ENCODE results near the gene TMEM19.

Gene TMEM19

GRCh38 chr12:71655495-71655894 is 30.4 kb upstream of the TMEM19 start:
- no peak for FAIRE-seq
- no peak for TF ChIP-seq CTCF (IDR thresholded peaks at IDR 0.05; ENCODE audit: insufficient read depth, missing control alignments)
- no peak for DNase-seq (ENCODE audit: insufficient read length, low spot score)

- FAIRE-seq (peak; percentile 44), DNase-seq (ENCODE audit: insufficient read length, low spot score) (no peak)
- no peak for TF ChIP-seq CTCF (IDR thresholded peaks at IDR 0.05; ENCODE audit: insufficient read depth, missing control alignments)
Measured at GRCh38 chr12:71655907-71656306, 30.0 kb upstream of the TMEM19 start.

GRCh38 chr12:71656740-71657139 is 29.1 kb upstream of the TMEM19 start:
- DNase-seq (ENCODE audit: insufficient read length, low spot score) (no peak), FAIRE-seq (no peak)
- no peak for TF ChIP-seq CTCF (IDR thresholded peaks at IDR 0.05; ENCODE audit: insufficient read depth, missing control alignments)

- FAIRE-seq (no peak), DNase-seq (ENCODE audit: insufficient read length, low spot score) (no peak)
- no peak for TF ChIP-seq CTCF (IDR thresholded peaks at IDR 0.05; ENCODE audit: insufficient read depth, missing control alignments)
Measured at GRCh38 chr12:71661977-71662530, 23.8 kb upstream of the TMEM19 start.

GRCh38 chr12:71662849-71663560 is 22.9 kb upstream of the TMEM19 start:
- no peak for TF ChIP-seq CTCF (IDR thresholded peaks at IDR 0.05; ENCODE audit: insufficient read depth, missing control alignments)
- DNase-seq (ENCODE audit: insufficient read length, low spot score) (no peak), FAIRE-seq (no peak)

GRCh38 chr12:71663561-71664410 is 22.1 kb upstream of the TMEM19 start, which contains the start of the genes THAP2 and ZFC3H1:
Gene THAP2, plus strand, starts transcription at chr12:71664301. Its CDS starts 209 bp downstream, at chr12:71664510.
Gene ZFC3H1, minus strand, starts transcription at chr12:71663848. Its CDS starts 238 bp downstream, at chr12:71663610.
- FAIRE-seq, result peak; percentile 64
- DNase-seq (ENCODE audit: insufficient read length, low spot score), result peak; percentile 30
- peak; percentile 26 for TF ChIP-seq CTCF (IDR thresholded peaks at IDR 0.05; ENCODE audit: insufficient read depth, missing control alignments)
